GM23338 (cell line): ENCODE data around the gene LRRC3. TPM values are rescaled to one million over a fixed set of nuclear protein-coding genes. Genes with fewer than 3 reads are reported as not detected.

Experiments used
- ATAC-seq: fragments of 200-7000 bp; cut with Tn5 transposase; 3 replicates; pipeline ENCODE4 v1.9.1; 2020
- DNase-seq: peaks from one replicate; pipeline ENCODE4 v3.0.0-alpha.2; 2015; ENCODE audit warnings: low spot score
- H2AFZ ChIP-seq: fragments of 200-600 bp; sonication (generic); 2 replicates; pipeline ENCODE4 v1.8.0; 2016; ENCODE audit warnings: antibody characterized with exemption, mild to moderate bottlenecking, moderate library complexity
- H3F3A ChIP-seq: fragments of 200-600 bp; sonication (generic); replicated peaks from 2 replicates; pipeline ENCODE4 v1.8.0; 2017; ENCODE audit warnings: antibody characterized with exemption, mixed run types, low read depth
- H3K27ac ChIP-seq: fragments of 200-600 bp; sonication (generic); 2 replicates; pipeline ENCODE4 v1.6.1; 2016; ENCODE audit warnings: low read depth
- H3K27me3 ChIP-seq: fragments of 200-600 bp; sonication (generic); 2 replicates; pipeline ENCODE4 v1.8.0; 2016; ENCODE audit warnings: mild to moderate bottlenecking, mixed run types, moderate library complexity; ENCODE audit not compliant: insufficient read depth
- H3K36me3 ChIP-seq: fragments of 200-600 bp; sonication (generic); 2 replicates; pipeline ENCODE4 v1.8.0; 2016; ENCODE audit warnings: mild to moderate bottlenecking; ENCODE audit not compliant: insufficient read depth
- H3K4me1 ChIP-seq: fragments of 200-600 bp; sonication (generic); 2 replicates; pipeline ENCODE4 v1.8.0; 2016; ENCODE audit warnings: mild to moderate bottlenecking, moderate library complexity; ENCODE audit not compliant: insufficient read depth
- H3K4me2 ChIP-seq: fragments of 200-600 bp; sonication (generic); 2 replicates; pipeline ENCODE4 v1.7.1; 2017; ENCODE audit warnings: mixed run types
- H3K4me3 ChIP-seq: fragments of 200-600 bp; sonication (generic); 2 replicates; pipeline ENCODE4 v1.6.1; 2016; ENCODE audit warnings: mixed run types
- H3K79me2 ChIP-seq: fragments of 200-600 bp; sonication (generic); replicated peaks from 2 replicates; pipeline ENCODE4 v1.8.0; 2017; ENCODE audit warnings: mild to moderate bottlenecking; ENCODE audit not compliant: insufficient read depth
- H3K9me2 ChIP-seq: fragments of 200-600 bp; sonication (generic); 2 replicates; pipeline ENCODE4 v1.8.0; 2017; ENCODE audit not compliant: insufficient read depth
- H4K20me1 ChIP-seq: fragments of 200-600 bp; sonication (generic); replicated peaks from 2 replicates; pipeline ENCODE4 v1.8.0; 2017; ENCODE audit warnings: mild to moderate bottlenecking; ENCODE audit not compliant: insufficient read depth
- H3K27ac Mint-ChIP-seq: 2 replicates; pipeline ENCODE4 v1.8.0; 2020; ENCODE audit warnings: inconsistent platforms, mild to moderate bottlenecking, moderate library complexity, mixed read lengths
- H3K27me3 Mint-ChIP-seq: 3 replicates; pipeline ENCODE4 v1.8.0; 2022; ENCODE audit warnings: low read depth, mild to moderate bottlenecking, moderate library complexity, mixed read lengths, inconsistent platforms; ENCODE audit not compliant: insufficient read depth, poor library complexity
- H3K36me3 Mint-ChIP-seq: 3 replicates; pipeline ENCODE4 v1.8.0; 2021; ENCODE audit warnings: low read depth, mild to moderate bottlenecking, inconsistent platforms, moderate library complexity, mixed read lengths
- H3K4me1 Mint-ChIP-seq: 3 replicates; pipeline ENCODE4 v1.8.0; 2020; ENCODE audit warnings: mild to moderate bottlenecking, inconsistent platforms, mixed read lengths
- H3K4me3 Mint-ChIP-seq: 3 replicates; pipeline ENCODE4 v1.8.0; 2021; ENCODE audit warnings: moderate library complexity, mild to moderate bottlenecking, inconsistent platforms, mixed read lengths
- H3K9me3 Mint-ChIP-seq: 3 replicates; pipeline ENCODE4 v1.8.0; 2020; ENCODE audit warnings: moderate library complexity, mild to moderate bottlenecking, inconsistent platforms, mixed read lengths
- CREB1 ChIP-seq: fragments of 250-450 bp; sonication (Bioruptor Pico); IDR thresholded peaks from 2 replicates; pipeline ENCODE4 v1.5.0; 2020; ENCODE audit warnings: low read depth, mild to moderate bottlenecking, moderate library complexity
- CTCF ChIP-seq, 2 experiments: fragments of 200-600 bp in 1 of 2; sonication (generic) in 1 of 2; conservative IDR thresholded peaks; 2 replicates each; pipeline versions ENCODE4 v1.5.1 to v1.6.1; 2016 to 2017; ENCODE audit warnings: antibody characterized with exemption in 2 of 2, low read depth in 2 of 2, mild to moderate bottlenecking in 2 of 2, moderate library complexity in 1 of 2
- ETS1 ChIP-seq: IDR thresholded peaks from 2 replicates; pipeline ENCODE4 v1.6.1; 2016; ENCODE audit warnings: antibody characterized with exemption
- EZH2 ChIP-seq: fragments of 200-600 bp; sonication (generic); IDR thresholded peaks from one replicate; pipeline ENCODE4 v1.8.0; 2017; ENCODE audit warnings: antibody characterized with exemption, mild to moderate bottlenecking, low read depth; ENCODE audit not compliant: unreplicated experiment
- EZH2phosphoT487 ChIP-seq: fragments of 200-600 bp; sonication (generic); IDR thresholded peaks from one replicate; pipeline ENCODE4 v1.8.1; 2018; ENCODE audit warnings: antibody characterized with exemption; ENCODE audit not compliant: unreplicated experiment
- JUNB ChIP-seq: IDR thresholded peaks from one replicate; pipeline ENCODE4 v1.6.1; 2016; ENCODE audit warnings: antibody characterized with exemption; ENCODE audit not compliant: unreplicated experiment
- NANOG ChIP-seq: IDR thresholded peaks from 2 replicates; pipeline ENCODE4 v1.6.1; 2016; ENCODE audit warnings: antibody characterized with exemption, borderline replicate concordance
- POLR2AphosphoS5 ChIP-seq: IDR thresholded peaks from 2 replicates; pipeline ENCODE4 v1.6.1; 2016; ENCODE audit warnings: antibody characterized with exemption, low read depth
- REST ChIP-seq: IDR thresholded peaks from one replicate; pipeline ENCODE4 v1.6.1; 2018; ENCODE audit warnings: antibody characterized with exemption; ENCODE audit not compliant: unreplicated experiment
- STAT1 ChIP-seq: IDR thresholded peaks from one replicate; pipeline ENCODE4 v1.6.1; 2016; ENCODE audit warnings: antibody characterized with exemption; ENCODE audit not compliant: unreplicated experiment
- ZNF114 ChIP-seq: fragments of 250-450 bp; sonication (Bioruptor Pico); IDR thresholded peaks from 2 replicates; pipeline ENCODE4 v1.5.0; 2020; ENCODE audit warnings: mild to moderate bottlenecking, moderate library complexity
- ZNF331 ChIP-seq: fragments of 250-450 bp; sonication (Bioruptor Pico); IDR thresholded peaks from 2 replicates; pipeline ENCODE4 v1.5.0; 2020; ENCODE audit warnings: low read depth, mild to moderate bottlenecking, moderate library complexity
- ZNF462 ChIP-seq: fragments of 250-450 bp; sonication (Bioruptor Pico); IDR thresholded peaks from 2 replicates; pipeline ENCODE4 v1.5.0; 2020; ENCODE audit warnings: mild to moderate bottlenecking, moderate library complexity
- polyA plus RNA-seq: library from polyadenylated mRNA; unstranded; fragments of >200 nt; fragmentation: Nextera tagmentation; extraction: Ambion mirVana; gene quantifications from 2 replicates; pipeline ENCODE4 v1.2.1, GENCODE V29; 2016
- total RNA-seq: library from RNA; depleted of rRNA; stranded (reverse); fragments of >200 nt; shearing (Covaris generic); gene quantifications from 2 replicates; pipeline ENCODE4 v1.2.3, GENCODE V29; 2014

Gene LRRC3
- total and polyA plus RNA-seq, 2 experiments from 2014 or later = 0.95 to 6.8 TPM

GRCh38 chr21:44498280-44499210 lies 43.2 kb downstream of the LRRC3 start:
- peaks cover 8% of the 10 kb centered on the region for H3K27me3 Mint-ChIP-seq
- Histone ChIP-seq H3K36me3 (no peaks in the 10 kb centered on the region), H3K4me3 (no peak overlapping the region), H4K20me1 (peaks cover 5% of the 10 kb centered on the region; the same call in 1 of the 2 replicates), H3K4me1 (peaks cover 6% of the 10 kb centered on the region; the same call in 1 of the 2 replicates), H3K9me2 (no peaks in the 10 kb centered on the region), H3K79me2 (no peaks in the 10 kb centered on the region), H3K4me2 (no peak overlapping the region), H3F3A (no peaks in the 10 kb centered on the region), H2AFZ (no peak overlapping the region), H3K27ac (no peak overlapping the region), H3K27me3 (no peaks in the 10 kb centered on the region)
- no peak for TF ChIP-seq EZH2phosphoT487
- TF ChIP-seq ZNF331 (CRISPR knock-in tag) = no peak
- TF ChIP-seq JUNB = no peak
- no peak for TF ChIP-seq CREB1 (CRISPR knock-in tag)
- no peak for TF ChIP-seq ZNF114 (CRISPR knock-in tag)
- no peak for TF ChIP-seq REST
- no peak for TF ChIP-seq ZNF462 (CRISPR knock-in tag)
- TF ChIP-seq POLR2AphosphoS5 = no peak
- TF ChIP-seq CTCF (conservative IDR thresholded peaks at IDR 0.05; ENCODE audit: low read depth in 2 of 2) = no peak
- no peak for TF ChIP-seq STAT1
- no peak for TF ChIP-seq EZH2
- TF ChIP-seq ETS1 = no peak
- no peak for TF ChIP-seq NANOG
- H3K27ac Mint-ChIP-seq = no peak overlapping the region
- peaks cover 24% of the 10 kb centered on the region for H3K4me1 Mint-ChIP-seq
- ATAC-seq (no peak), DNase-seq (no peak)
- peaks cover 15% of the 10 kb centered on the region for H3K9me3 Mint-ChIP-seq
- no peak overlapping the region for H3K4me3 Mint-ChIP-seq
- peaks cover 14% of the 10 kb centered on the region for H3K36me3 Mint-ChIP-seq
